HG02943 (cell line): Measurements from ENCODE around the gene SUGCT.

Source experiments
- ATAC-seq: cut with Tn5 transposase; IDR thresholded peaks from one replicate; pipeline ENCODE4 v1.9.1; 2021; ENCODE audit warnings: mild to moderate bottlenecking, low read depth, moderate library complexity; ENCODE audit not compliant: unreplicated experiment

Gene SUGCT

DNA sequence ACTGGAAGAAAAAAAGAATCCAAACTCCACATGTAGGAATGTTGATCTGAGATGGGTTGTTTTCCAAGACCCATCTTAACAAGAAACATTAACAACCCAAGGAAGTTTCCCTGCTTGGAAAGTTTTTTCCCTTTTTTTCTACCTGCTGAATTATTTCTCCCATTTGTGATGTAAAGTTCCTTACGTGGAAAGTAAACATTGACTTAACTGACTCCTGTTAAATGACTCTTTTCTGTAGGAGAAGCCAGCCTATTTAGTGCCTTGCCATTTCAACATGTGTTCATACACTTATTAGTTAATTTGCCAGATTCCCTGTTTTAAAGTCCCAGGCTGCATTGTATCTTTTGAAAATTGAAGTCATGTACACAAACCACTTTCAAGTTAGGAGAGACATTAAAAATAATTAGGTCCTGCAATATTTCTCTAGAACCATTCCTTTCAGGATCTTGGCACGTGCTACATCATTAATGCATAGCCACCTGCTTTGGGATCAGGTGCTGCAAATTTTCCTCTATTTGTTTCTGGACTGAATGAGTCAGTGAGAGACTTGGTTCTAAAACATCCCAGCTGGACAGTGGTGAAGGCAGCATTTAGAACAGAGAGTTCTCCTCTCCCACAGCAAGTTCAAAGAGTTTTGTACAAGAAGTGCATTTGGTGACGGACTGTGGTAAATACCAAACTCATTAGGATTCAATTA, 698.5 kb downstream of the SUGCT start:
- ATAC-seq = no peak

DNA sequence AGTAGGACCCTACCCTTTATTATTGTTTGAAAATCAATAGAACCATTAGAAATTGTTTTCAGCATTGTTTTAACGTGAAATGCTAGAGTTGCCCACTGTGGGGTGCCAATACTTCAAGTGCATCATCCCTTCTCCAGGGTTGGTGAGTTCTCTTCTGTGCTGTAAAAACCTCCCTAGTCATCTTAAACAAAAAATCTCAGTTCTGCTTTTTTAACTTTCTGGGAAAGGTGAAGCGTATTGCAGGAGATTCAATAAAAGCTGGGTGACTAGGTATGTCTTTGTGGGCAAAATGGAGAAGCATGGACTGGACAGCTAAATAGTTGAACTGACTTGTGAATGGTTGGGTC, 699.1 kb downstream of the SUGCT start:
- ATAC-seq = no peak

DNA sequence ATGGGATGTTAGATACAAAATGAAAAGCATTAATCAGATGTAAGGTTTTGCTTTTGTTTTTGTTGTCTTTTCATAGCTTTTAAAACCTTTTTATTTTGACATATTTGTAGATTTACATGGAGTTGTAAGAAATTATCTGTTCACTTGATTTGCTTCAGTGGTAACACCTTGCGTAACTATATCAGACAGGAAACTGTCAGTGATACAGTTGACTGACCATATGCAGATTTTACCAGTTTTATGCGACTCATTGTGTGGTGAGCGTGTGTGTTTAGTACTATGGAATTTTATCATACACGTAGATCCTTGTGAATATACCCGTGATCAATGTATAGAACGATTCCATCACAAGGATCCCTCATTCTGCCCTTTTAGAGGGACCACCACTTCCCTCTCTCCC, 701.4 kb downstream of the SUGCT start:
- ATAC-seq = no peak

DNA sequence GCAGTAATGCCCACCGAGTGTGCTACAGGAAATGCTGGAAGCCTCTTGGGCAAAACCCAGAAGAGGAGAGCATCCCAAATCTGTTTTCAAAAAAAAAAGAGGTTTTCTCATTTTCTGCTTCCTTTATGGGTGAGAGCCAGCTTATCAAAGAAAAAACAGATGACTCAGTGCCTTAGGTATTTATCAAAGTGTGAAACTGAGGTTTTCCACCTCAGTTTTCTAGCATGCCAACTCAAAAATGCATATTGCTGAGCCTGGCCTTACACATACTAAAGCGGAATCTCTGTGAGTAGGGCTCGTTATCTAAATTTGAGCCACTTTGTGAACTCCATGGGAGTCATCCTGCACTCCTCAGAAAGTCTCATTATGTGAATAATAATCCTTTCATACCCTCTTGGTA, 705.1 kb downstream of the SUGCT start:
- ATAC-seq = no peak

DNA sequence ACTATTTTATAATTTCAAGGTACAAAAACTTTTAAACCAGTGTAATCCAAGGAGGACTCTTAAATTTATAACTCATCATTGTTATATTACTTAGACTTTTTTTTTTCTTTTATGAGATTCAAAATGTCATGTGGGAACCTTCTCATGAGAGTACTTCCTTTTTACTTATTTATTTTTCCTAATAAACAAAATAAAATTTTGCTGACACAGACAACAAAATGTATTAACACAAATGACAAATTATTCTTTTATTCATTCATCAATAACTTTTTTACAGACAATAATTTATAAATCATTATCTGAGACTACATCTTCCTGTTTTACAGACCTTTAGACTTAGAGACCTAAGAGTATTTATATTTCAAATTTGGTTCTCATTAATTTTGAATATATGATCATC, 706.2 kb downstream of the SUGCT start:
- no peak for ATAC-seq

DNA sequence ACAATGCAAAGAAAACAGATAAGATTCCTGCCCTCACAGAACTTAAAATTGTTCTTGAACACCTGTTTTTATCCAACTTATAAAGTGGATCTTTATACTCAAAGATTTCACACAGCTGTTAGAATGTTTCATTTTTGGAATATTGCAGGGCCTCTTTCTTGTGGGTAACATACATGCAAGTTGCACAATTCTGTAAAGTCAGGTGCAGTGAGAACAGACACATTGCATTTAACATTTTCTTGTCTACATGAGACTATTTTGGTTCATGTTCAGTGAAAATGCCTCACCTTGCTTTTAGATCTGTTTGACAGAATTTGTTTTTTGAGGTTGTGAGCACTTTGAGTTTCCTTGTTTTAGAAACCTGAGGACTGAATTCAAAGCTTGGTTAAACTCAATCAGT, 707.8 kb downstream of the SUGCT start:
- no peak for ATAC-seq

DNA sequence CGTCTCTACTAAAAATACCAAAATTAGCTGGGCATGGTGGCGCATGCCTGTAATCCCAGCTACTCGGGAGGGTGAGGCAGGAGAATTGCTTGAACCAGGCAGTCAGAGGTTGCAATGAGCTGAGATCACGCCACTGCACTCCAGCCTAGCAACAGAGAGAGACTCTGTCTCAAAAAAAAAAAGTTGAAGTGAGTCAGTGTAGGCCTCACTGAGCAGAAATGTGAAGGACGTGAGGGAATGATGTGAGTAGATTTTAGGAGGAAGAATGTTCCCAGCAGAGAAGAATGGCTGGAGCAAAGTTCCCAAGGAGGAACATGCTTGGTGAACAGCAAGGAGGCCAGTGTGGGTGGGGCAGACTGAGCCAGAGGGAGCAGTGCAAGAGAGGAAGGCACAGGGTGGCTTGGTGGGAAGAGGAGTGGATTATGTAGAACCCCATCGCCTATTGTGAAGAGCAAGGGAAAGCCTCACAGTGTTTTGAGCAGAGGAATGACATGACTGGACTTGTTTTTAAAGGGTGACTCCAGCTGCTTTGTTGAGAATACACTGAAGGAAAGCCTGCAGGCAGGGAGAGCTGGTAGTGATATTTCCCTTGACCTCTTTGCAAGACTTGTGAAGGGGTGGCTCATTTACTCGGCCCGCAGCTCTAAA, 708.7 kb downstream of the SUGCT start:
- no peak for ATAC-seq

DNA sequence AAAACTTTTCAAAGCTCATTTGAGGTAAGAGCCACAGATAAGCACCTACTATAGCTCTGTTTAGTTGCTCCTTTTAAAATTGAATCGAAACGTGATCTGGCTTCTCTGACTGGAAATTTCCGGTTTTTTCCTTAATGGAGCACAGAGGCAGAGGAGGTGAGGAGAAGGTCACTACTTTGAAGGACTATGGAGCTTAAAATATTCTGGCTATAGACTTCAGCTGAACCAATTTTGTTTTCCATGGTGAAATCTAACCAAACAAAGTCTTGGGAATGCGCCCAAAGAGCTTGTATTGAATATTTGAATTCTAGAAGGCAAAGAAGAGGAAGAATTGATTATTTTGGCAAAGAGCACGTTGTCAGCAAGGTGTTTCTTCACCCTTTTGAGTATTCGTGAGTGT, 711.1 kb downstream of the SUGCT start:
- ATAC-seq = no peak

DNA sequence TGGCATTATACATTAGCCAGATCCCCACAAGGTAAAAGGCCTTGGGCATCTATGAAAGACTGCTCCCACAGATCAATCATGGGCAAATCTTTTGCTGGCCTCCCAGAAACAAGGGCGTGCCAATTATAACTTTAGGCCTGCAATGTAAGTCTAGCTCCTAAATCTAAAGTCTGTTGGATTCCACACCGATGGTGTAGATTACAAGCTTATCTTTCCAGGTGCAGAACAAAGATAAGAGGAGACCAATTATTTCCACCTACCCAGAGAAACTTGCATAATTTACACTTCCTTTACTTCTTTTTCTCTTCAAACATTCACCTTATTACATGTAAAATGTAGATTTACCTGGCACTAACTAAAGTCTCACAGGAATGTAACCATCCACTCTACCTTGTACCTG, 713.1 kb downstream of the SUGCT start:
- ATAC-seq = no peak

DNA sequence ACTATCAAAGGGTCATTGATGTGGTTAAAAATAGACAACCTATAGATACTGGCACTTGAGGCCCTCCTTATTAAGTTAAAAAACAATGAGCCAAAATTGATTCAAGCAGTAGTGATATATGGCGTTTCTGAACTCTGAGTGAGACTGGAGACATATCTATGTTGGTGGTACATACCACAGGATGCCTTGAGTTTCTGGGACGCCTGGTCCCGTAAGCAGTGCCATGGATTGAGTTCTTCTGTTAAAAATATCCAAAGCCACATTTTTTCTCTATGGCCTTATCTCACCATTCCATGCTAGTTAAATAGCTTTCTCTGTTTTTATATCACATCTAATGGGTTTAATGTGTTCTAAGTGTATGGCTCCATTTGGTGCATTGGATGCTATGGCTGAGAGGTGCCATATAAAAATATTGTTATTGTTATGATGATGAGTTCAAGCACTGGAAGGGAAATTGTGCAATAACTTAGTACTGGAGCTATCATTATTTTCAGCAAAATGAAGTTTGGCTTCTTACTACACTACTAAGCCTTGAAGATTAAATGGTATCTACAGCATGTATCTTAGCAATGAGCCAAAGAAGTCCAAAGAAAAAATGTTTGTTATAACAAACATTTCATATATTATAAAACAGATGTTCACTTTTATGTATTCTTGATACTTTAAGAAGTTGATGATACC, 713.9 kb downstream of the SUGCT start:
- no peak for ATAC-seq

DNA sequence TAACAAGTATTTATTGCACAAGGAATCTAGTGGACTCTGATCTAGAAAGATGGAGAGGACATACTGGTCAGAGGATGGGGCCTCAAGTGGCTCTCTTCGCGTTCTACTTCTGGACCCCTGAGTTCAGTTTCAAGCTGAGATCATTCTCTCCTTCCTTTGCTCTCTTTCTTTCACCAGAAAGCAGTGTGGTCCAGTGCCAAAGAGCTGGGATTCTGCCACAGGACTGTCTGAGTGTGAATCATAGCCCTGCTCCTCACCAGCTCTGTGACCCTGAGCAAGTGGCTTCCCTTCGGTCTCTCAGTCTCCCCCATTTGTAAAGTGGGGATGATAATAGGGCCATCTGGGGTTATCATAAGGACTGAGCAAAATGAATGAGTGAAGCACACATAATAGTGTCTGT, 715.2 kb downstream of the SUGCT start:
- no peak for ATAC-seq

DNA sequence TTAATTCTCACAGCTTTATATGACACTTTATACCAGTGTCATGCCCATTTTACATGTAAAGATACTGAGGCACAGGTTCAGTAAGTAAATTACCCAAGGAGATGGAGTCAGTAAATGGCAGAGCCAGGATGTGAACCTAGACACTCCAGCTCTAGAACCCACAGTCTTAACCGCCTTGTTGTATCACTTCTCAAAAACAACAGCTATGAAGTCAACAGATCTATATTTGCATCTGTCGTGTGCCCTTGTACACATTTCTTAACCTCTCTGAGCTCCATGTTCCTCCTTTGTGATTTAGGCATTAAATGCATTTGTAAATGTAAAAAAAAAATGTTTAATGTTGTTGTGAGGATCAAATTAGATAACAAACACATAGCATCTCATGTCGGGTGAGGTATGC, 716.2 kb downstream of the SUGCT start:
- ATAC-seq = no peak

DNA sequence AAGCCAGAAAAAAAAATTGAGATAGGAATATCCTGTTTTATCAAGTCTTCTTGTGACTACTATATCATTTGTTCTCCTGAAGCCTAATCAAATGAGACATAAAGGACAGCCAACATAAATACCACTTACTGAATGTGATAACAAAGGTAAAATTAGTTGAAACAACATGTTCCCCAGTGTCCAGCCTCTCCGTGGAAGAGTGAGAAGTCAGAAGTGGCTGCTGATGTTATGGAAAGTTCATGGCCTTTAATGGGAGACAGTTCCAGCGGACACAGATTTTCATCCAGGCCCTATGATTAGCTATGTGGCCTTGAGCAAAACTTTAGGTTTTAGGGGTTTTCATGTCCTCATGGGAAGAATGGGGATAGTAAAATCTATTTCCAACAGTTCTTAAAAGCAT, 724.3 kb downstream of the SUGCT start:
- no peak for ATAC-seq

DNA sequence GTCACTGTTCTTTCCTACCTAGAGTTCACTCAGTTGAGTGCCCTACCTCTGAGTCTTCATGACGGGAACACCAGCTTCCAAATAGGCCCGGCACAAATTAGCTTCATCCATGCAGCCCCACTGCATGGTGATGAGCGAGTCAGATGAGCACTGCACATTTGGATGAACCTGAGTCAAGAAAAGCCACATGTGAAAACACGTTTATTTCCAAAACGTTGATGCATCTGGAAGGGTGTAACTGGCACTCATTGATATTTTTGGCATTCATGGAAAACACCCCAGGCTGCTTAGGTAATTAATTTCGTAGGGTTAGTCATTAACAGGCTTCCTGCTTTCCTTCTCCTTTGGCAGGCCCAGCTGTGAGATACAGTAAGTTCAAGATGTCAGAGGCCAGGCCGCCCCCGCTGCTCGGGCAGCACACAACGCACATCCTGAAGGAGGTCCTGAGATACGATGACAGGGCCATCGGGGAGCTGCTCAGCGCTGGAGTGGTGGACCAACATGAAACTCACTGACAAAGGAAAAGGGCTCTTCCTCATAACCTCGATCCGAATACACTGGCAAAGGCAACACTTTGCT, 725.2 kb downstream of the SUGCT start:
- no peak for ATAC-seq

DNA sequence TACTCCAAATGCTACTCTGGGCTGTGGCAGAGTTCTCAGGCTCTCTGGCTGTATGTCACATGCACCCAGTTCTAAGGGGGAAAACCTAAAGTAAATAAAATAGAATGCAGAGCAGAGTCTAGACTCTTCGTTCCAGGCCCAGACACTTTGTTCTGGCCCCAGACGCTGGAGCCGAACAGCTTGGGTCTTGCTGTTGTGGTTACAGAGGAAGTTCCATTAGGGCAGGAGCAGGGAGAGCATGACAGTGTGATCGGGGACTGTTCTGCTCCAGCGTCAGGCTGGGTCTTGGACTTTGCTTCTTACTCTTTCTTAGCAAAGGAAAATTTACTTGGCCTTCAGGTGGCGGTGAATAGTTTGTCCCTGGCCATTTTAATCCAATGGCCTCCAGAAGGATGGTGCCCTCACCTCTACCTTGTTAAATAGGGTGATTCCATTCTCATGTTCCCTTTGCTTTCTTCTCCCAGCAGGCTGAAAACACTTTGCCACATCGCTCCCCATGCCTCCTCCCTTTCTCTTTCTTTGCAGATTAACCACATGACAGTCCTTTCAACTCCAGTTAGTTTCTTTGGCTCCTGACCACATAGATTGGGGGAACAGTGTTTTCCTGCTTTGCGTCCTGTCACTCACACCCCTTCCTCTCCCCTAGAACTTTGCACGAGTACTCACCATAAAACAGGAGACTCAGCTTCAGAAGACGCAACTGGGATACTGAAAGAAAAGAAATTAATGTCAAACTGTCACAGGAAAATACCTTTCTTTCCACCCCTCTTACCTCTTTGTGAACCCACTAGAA, 730.8 kb downstream of the SUGCT start:
- no peak for ATAC-seq

DNA sequence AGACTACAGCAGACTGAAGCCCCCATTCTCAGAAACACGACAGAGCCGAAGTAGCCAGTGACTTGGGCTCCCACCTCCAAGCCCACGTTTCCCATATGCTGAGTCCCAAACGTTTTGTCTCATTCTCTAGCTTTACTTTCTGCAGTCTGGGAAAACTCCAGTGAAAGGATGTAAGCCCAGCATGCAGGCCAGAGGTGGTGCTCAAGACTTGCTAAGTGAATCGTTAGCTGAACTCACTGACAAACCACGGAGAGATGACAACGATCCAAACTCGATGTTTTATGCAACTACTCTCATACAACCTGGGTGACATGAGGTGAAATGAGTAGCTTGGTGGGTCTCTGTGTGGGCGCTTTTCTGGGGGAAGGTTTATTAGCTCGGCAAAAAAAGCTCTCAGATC, 731.8 kb downstream of the SUGCT start:
- no peak for ATAC-seq

DNA sequence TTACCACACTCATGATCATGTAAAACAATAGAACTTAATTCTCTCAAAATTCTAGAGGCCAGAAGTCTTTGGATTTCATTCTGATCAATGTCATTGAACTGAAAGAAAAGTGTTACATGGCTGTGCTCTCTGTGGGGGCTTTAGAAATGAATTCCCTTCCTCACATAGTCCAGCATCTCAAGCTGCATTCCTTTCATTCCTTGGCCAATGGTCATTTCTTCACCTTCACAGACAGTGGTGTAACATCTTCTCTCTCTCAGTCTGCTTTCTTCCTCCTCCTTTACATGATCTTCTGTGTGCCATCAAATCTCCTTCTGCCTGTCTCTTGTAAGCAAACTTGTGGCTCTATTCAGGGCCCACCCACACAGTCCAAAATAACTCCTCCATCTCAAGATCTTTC, 735.3 kb downstream of the SUGCT start:
- no peak for ATAC-seq

DNA sequence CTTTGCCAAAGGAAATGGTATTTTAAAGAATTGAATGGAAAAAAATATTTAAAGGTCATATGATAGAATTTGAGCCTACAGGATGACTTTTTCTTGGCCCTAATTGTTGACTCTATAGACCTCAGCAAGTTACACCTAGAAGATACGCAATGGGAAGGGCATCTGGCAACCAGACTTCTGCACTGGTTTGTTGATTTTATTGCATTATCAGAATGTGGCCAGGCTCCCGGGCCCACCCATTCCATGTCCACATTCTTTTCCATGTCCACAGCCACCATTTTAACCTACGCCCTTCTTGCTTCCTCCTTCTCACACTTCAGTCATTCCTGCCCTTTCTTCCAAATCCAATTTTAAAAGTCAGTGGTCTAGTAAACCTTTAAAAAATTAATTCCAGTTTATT, 738.4 kb downstream of the SUGCT start:
- ATAC-seq = no peak

DNA sequence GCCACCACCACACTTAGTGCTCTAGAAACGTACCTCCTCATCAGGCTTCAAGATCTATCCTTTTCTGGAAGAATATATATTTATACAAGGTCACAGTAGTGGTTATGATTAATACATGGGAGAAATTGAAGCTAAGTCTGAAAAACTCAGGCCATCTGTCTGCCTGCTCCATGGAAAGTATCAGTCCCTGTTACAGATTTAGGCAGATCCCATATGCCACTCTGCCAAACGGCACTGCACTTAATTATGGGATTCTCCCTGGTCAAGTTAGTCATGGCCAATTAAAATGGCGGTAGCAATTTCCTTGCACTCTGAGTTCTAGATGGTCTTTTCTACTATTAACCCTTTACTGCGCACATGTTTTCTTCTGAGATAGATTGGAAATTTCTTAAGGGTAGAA, 740.0 kb downstream of the SUGCT start:
- no peak for ATAC-seq

DNA sequence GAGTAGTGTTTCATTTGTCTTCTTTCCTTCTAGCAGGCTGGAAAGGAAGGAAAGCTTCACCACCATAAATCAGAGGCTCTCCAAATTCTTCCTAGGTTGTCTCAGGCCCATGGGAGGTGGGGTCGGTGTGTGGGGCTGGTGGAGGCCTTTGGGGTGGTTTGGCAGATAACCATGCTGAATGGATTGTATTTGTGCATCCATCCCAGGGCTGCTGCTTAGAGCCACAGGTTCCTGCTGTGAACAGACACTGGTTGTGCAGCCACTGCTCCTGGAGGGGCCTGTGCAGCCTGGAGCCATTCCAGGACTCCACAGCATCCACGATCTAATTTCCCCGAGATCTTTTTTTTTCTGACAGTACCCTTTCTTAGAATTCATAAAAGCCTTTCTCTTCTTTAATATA, 741.8 kb downstream of the SUGCT start:
- ATAC-seq = no peak

DNA sequence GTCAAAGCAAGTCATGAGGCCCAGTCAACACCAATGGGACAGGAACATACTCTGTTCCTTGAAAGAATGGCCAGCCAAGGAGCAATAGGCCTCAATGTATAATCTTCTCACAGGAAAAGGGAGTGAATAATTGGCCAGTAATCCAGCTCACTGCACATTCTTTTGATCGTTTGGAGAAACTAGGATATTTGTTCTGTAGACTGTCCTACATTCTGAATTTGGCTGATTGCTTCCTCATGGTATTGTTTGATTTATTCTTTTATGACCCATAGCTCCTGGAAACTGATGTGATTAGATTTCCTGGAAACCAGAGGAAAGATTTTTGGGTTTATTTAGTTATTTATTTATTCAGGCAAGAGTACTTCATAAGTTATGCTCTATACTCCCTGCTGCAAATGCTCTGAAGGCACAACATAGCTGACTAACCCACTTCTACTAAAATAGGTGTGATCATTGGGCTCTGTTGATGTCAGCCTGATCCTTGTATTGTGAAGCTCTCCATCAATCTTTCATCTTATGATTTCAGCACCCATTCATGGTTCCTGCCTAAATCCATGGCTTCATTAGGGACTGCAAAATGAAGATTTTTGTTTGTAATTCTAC, 745.2 kb downstream of the SUGCT start:
- no peak for ATAC-seq
